Neural progenitor cell (in vitro differentiated cells): Measurements from ENCODE around the gene WWOX. TPM values are rescaled to one million over a fixed set of nuclear protein-coding genes. Genes with fewer than 3 reads are reported as not detected.

Source experiments
- DNase-seq: peaks from one replicate; pipeline ENCODE4 v3.0.0-alpha.2; 2016; ENCODE audit warnings: low spot score
- H2AFZ ChIP-seq: fragments of 200-600 bp; sonication (generic); replicated peaks from 2 replicates; pipeline ENCODE4 v1.6.1; 2016; ENCODE audit warnings: antibody characterized with exemption
- H3F3A ChIP-seq: fragments of 200-600 bp; sonication (generic); 2 replicates; pipeline ENCODE4 v1.6.1; 2016; ENCODE audit warnings: antibody characterized with exemption, low read depth
- H3K27ac ChIP-seq: fragments of 200-600 bp; sonication (generic); 2 replicates; pipeline ENCODE4 v1.5.1; 2016; ENCODE audit warnings: mild to moderate bottlenecking
- H3K27me3 ChIP-seq: fragments of 200-600 bp; sonication (generic); 2 replicates; pipeline ENCODE4 v1.6.1; 2016; ENCODE audit warnings: mild to moderate bottlenecking, moderate library complexity
- H3K36me3 ChIP-seq: fragments of 200-600 bp; sonication (generic); 2 replicates; pipeline ENCODE4 v1.5.1; 2016
- H3K4me1 ChIP-seq: fragments of 200-600 bp; sonication (generic); 2 replicates; pipeline ENCODE4 v1.6.1; 2016; ENCODE audit warnings: mixed run types
- H3K4me2 ChIP-seq: fragments of 200-600 bp; sonication (generic); 2 replicates; pipeline ENCODE4 v1.6.1; 2016
- H3K4me3 ChIP-seq: fragments of 200-600 bp; sonication (generic); 2 replicates; pipeline ENCODE4 v1.5.1; 2016
- H3K79me2 ChIP-seq: fragments of 200-600 bp; sonication (generic); 2 replicates; pipeline ENCODE4 v1.6.1; 2016; ENCODE audit warnings: low read depth
- H3K9ac ChIP-seq: fragments of 200-600 bp; sonication (generic); 2 replicates; pipeline ENCODE4 v1.6.1; 2016
- H3K9me3 ChIP-seq: fragments of 200-600 bp; sonication (generic); 2 replicates; pipeline ENCODE4 v1.5.1; 2016; ENCODE audit warnings: low read depth
- H4K20me1 ChIP-seq: fragments of 200-600 bp; sonication (generic); 2 replicates; pipeline ENCODE4 v1.6.1; 2016; ENCODE audit warnings: low read depth
- H3K27ac Mint-ChIP-seq: 3 replicates; pipeline ENCODE4 v1.8.0; 2021; ENCODE audit warnings: mixed read lengths
- H3K27me3 Mint-ChIP-seq: 2 replicates; pipeline ENCODE4 v1.8.0; 2022; ENCODE audit warnings: low read depth, mild to moderate bottlenecking, inconsistent platforms, moderate library complexity, mixed read lengths; ENCODE audit not compliant: insufficient read depth
- H3K36me3 Mint-ChIP-seq: 3 replicates; pipeline ENCODE4 v1.8.0; 2021; ENCODE audit warnings: mixed read lengths
- H3K4me1 Mint-ChIP-seq: 3 replicates; pipeline ENCODE4 v1.8.0; 2021; ENCODE audit warnings: mixed read lengths
- H3K4me3 Mint-ChIP-seq: 3 replicates; pipeline ENCODE4 v1.8.0; 2021; ENCODE audit warnings: mild to moderate bottlenecking, moderate library complexity, mixed read lengths
- H3K9me3 Mint-ChIP-seq: 3 replicates; pipeline ENCODE4 v1.8.0; 2020; ENCODE audit warnings: mixed read lengths
- CTCF ChIP-seq: fragments of 200-600 bp; sonication (generic); IDR thresholded peaks from 2 replicates; pipeline ENCODE4 v1.5.1; 2017; ENCODE audit warnings: antibody characterized with exemption, mild to moderate bottlenecking
- EZH2 ChIP-seq: fragments of 200-600 bp; sonication (generic); IDR thresholded peaks from 2 replicates; pipeline ENCODE4 v1.6.1; 2017; ENCODE audit warnings: antibody characterized with exemption, mild to moderate bottlenecking, moderate library complexity
- EZH2phosphoT487 ChIP-seq: fragments of 200-600 bp; sonication (generic); IDR thresholded peaks from 2 replicates; pipeline ENCODE4 v1.6.1; 2017; ENCODE audit warnings: antibody characterized with exemption
- total RNA-seq: library from RNA; depleted of rRNA; stranded (reverse); fragments of >200 nt; gene quantifications from 2 replicates; pipeline ENCODE4 v1.2.3, GENCODE V29; 2015; ENCODE audit warnings: low replicate concordance

The WWOX gene
- total RNA-seq, 1 donor from 2014 or later: 63.7 TPM

- Histone ChIP-seq H3K79me2 (no peaks in the 10 kb centered on the region), H3K9me3 (no peaks in the 10 kb centered on the region), H3K4me3 (no peak overlapping the region), H3K36me3 (no peaks in the 10 kb centered on the region), H3K27me3 (no peaks in the 10 kb centered on the region), H3K27ac (no peak overlapping the region), H4K20me1 (no peaks in the 10 kb centered on the region), H3F3A (no peaks in the 10 kb centered on the region), H3K4me1 (no peaks in the 10 kb centered on the region), H3K9ac (no peak overlapping the region), H3K4me2 (no peak overlapping the region), H2AFZ (no peak overlapping the region)
- Mint-ChIP-seq H3K4me1 (peaks cover 19% of the 10 kb centered on the region), H3K4me3 (no peak overlapping the region), H3K27ac (no peak overlapping the region), H3K27me3 (no peaks in the 10 kb centered on the region), H3K9me3 (no peaks in the 10 kb centered on the region), H3K36me3 (peaks cover 1% of the 10 kb centered on the region)
- no peak for TF ChIP-seq EZH2phosphoT487
- TF ChIP-seq CTCF: no peak
- TF ChIP-seq EZH2: no peak
- DNase-seq: no peak
Measured at GRCh38 chr16:78363843-78364555, 264.5 kb downstream of the WWOX start.

- no peaks in the 10 kb centered on the region for H3F3A ChIP-seq
- no peaks in the 10 kb centered on the region for H3K9me3 ChIP-seq
- peaks cover 1% of the 10 kb centered on the region for H3K36me3 Mint-ChIP-seq
- H2AFZ ChIP-seq: no peak overlapping the region
- no peaks in the 10 kb centered on the region for H4K20me1 ChIP-seq
- DNase-seq: no peak
- no peaks in the 10 kb centered on the region for H3K79me2 ChIP-seq
- H3K4me2 ChIP-seq: no peak overlapping the region
- no peak overlapping the region for H3K4me3 ChIP-seq
- H3K4me1 ChIP-seq: no peaks in the 10 kb centered on the region
- no peak overlapping the region for H3K4me3 Mint-ChIP-seq
- no peak overlapping the region for H3K27ac Mint-ChIP-seq
- no peaks in the 10 kb centered on the region for H3K36me3 ChIP-seq
- no peaks in the 10 kb centered on the region for H3K9me3 Mint-ChIP-seq
- H3K4me1 Mint-ChIP-seq: peaks cover 19% of the 10 kb centered on the region
- TF ChIP-seq EZH2 (no peak), EZH2phosphoT487 (no peak), CTCF (no peak)
- H3K27me3 ChIP-seq: no peaks in the 10 kb centered on the region
- no peaks in the 10 kb centered on the region for H3K27me3 Mint-ChIP-seq
- no peak overlapping the region for H3K9ac ChIP-seq
- H3K27ac ChIP-seq: no peak overlapping the region
Measured at GRCh38 chr16:78364556-78364880, 265.1 kb downstream of the WWOX start.

GRCh38 chr16:78365366-78365765 is 265.9 kb downstream of the WWOX start:
- Mint-ChIP-seq H3K4me3 (no peak overlapping the region), H3K4me1 (peaks cover 19% of the 10 kb centered on the region), H3K9me3 (peaks cover 3% of the 10 kb centered on the region), H3K27ac (no peak overlapping the region), H3K36me3 (peaks cover 1% of the 10 kb centered on the region), H3K27me3 (no peaks in the 10 kb centered on the region)
- Histone ChIP-seq H4K20me1 (no peaks in the 10 kb centered on the region), H3K4me3 (no peak overlapping the region), H3K36me3 (no peaks in the 10 kb centered on the region), H3K27me3 (no peaks in the 10 kb centered on the region), H3K4me2 (no peak overlapping the region), H3K4me1 (no peaks in the 10 kb centered on the region), H3F3A (no peaks in the 10 kb centered on the region), H3K9ac (no peak overlapping the region), H2AFZ (no peak overlapping the region), H3K27ac (no peak overlapping the region), H3K79me2 (no peaks in the 10 kb centered on the region), H3K9me3 (no peaks in the 10 kb centered on the region)
- no peak for DNase-seq
- TF ChIP-seq EZH2 (no peak), CTCF (no peak), EZH2phosphoT487 (no peak)
